Immature natural killer cell (primary cell): ENCODE data around the gene LRRC4C. TPM values are rescaled to one million over a fixed set of nuclear protein-coding genes. Genes with fewer than 3 reads are reported as not detected.

ENCODE experiments used
- DNase-seq, 3 donors: peaks; one replicate each; pipeline ENCODE4 v3.0.0; 2022; ENCODE audit warnings: mixed read lengths in 1 of 3
- H3K27ac Mint-ChIP-seq, 6 donors: one replicate each; pipeline ENCODE4 v1.8.0; 2020; ENCODE audit warnings: mixed read lengths in 6 of 6, mild to moderate bottlenecking in 5 of 6, inconsistent platforms in 4 of 6, moderate library complexity in 3 of 6
- H3K27me3 Mint-ChIP-seq, 3 donors: one replicate each; pipeline ENCODE4 v1.8.0; 2020 to 2021; ENCODE audit warnings: low read depth in 3 of 3, mild to moderate bottlenecking in 3 of 3, mixed read lengths in 3 of 3, moderate library complexity in 3 of 3, inconsistent platforms in 1 of 3
- H3K36me3 Mint-ChIP-seq, 3 donors: one replicate each; pipeline ENCODE4 v1.8.0; 2020; ENCODE audit warnings: mixed read lengths in 3 of 3, inconsistent platforms in 2 of 3, mild to moderate bottlenecking in 2 of 3
- H3K4me1 Mint-ChIP-seq, 2 donors: one replicate each; pipeline ENCODE4 v1.8.0; 2020; ENCODE audit warnings: inconsistent platforms in 2 of 2, mild to moderate bottlenecking in 2 of 2, mixed read lengths in 2 of 2, moderate library complexity in 1 of 2
- H3K4me3 Mint-ChIP-seq, 5 donors: one replicate each; pipeline ENCODE4 v1.8.0; 2020; ENCODE audit warnings: mild to moderate bottlenecking in 5 of 5, mixed read lengths in 5 of 5, inconsistent platforms in 3 of 5, moderate library complexity in 3 of 5
- H3K9me3 Mint-ChIP-seq, 6 donors: one replicate each; pipeline ENCODE4 v1.8.0; 2020; ENCODE audit warnings: mild to moderate bottlenecking in 6 of 6, mixed read lengths in 6 of 6, inconsistent platforms in 4 of 6, moderate library complexity in 3 of 6
- polyA plus RNA-seq, 3 donors: library from polyadenylated mRNA; unstranded; fragments of 300-500 nt; fragmentation: Illumina TruSeq; gene quantifications; one replicate each; pipeline ENCODE4 v1.2.3, GENCODE V29; 2021

Gene LRRC4C
- not detected for polyA plus RNA-seq

DNA sequence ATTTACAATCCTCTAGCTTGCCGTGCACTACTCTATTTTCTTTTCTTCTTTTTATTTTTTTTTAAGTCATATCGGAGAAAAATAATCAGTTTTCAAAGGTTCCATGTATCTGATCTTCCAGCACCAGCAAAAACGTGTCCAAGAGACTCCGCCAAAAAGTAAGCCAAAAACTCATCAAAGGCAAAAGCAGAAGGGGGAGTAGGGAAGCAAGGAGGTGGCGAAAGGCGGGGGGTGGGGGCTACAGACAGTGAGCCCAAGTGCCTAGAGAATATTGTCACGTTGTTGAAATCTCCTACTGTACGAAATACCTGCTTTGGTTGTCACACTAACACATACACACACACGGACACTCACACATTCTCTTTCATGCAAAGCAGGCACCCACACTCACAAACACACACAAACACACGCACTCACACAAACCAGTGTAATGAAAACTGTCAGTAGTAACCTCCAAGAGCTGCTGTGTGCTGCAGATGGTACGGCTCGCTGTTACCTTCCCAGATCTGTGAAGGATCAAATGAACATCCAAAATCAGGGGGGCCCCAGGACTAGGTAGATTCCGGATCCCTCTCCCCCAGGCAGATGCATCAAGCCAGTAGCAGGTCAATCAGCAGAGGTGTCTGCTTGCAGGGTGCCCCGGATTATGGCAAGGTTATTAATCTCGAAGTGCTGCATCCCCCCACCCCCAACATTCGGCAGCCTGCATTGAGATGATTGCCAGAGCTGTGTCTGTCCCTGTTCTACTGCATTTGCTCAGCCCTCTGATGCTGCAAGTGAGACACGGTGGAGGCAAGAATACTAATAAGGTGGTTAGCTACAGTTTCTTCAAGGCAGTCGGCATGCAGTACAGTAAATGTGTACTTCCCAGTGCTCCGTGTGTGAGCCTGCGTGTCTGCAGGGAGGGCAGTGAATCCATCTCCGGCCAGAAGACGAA lies at the start of gene LRRC4C:
Gene LRRC4C, minus strand, starts transcription at position 188 of the 937 bp plus-strand sequence.
- no peaks in the 10 kb centered on the region for H3K36me3 Mint-ChIP-seq
- H3K4me3 Mint-ChIP-seq: no peak within 1 kb of the TSS
- DNase-seq: no peak
- peaks cover 0 to 2% (median 0%) of the 10 kb centered on the region in 3 donors for H3K27me3 Mint-ChIP-seq
- H3K27ac Mint-ChIP-seq: no peak within 1 kb of the TSS
- H3K4me1 Mint-ChIP-seq: no peaks in the 10 kb centered on the region
- H3K9me3 Mint-ChIP-seq: peaks cover 1 to 31% (median 10%) of the 10 kb centered on the region in 6 donors

DNA sequence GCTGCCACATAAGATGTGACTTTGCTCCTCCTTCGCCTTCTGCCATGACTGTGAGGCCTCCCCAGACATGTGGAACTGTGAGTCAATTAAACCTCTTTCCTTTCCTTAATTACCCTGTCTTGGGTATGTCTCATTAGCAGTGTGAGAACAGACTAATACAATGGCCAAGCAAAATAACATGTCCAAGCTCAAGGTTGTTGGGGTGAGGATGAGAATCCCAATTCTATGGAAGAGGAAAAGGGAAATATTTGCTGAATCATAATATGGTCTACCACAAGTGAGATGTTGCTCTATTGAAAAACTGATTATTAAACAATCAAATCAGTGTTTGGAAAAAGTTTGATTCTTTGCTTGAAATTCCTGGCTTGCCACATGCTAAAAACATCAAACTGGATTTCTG lies 48.7 kb upstream of the LRRC4C start:
- Mint-ChIP-seq H3K36me3 (no peaks in the 10 kb centered on the region), H3K27me3 (peaks cover 0 to 1% (median 0%) of the 10 kb centered on the region in 3 donors), H3K4me3 (no peak overlapping the region), H3K27ac (no peak overlapping the region), H3K4me1 (no peaks in the 10 kb centered on the region), H3K9me3 (peaks cover 8 to 36% (median 19%) of the 10 kb centered on the region in 6 donors)
- DNase-seq: no peak

DNA sequence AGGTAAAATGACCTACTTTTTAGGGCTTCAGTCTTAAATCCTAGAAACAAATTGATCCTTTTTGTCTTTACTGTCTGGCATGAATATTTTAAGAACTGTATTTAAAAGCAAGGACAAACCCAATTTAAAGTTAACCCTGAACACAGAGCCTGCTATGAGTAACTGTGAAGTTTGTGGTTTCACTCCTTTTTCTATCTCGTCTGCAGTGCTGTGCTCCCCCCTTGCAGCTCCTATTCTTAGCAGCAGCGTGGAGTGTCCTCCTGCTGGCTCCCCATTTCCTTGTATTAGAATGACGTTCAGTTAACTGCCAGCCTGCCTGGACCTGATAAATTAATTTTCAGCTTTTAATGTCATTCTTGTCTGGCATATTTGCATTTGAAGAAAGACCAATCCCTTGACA lies 40.0 kb upstream of the LRRC4C start:
- Mint-ChIP-seq H3K4me3 (no peak overlapping the region), H3K4me1 (peaks cover 0 to 1% of the 10 kb centered on the region in 2 donors), H3K27ac (no peak overlapping the region), H3K9me3 (peaks cover 5 to 59% (median 18%) of the 10 kb centered on the region in 6 donors), H3K36me3 (peaks cover 0 to 4% (median 0%) of the 10 kb centered on the region in 3 donors), H3K27me3 (peaks cover 0 to 2% (median 0%) of the 10 kb centered on the region in 3 donors)
- no peak for DNase-seq

DNA sequence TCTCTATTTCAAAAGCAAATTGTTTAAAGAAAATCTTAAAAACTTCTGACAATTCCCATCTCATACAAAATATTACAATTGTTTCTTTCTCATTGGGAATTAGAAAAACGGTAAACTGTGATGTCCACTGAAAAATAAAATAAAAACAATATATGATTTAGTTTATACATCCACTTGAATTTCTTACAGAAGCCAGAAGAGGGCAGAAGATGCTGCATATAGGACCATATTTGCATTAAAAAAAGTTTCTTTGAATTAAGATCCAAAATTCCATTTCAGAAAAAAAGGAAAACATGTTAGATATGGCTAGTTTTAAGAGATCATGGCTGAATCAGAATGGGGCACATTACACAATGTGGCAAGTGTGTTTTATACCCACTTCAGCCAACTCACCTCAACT lies 39.3 kb upstream of the LRRC4C start:
- H3K9me3 Mint-ChIP-seq: peaks cover 2 to 55% (median 19%) of the 10 kb centered on the region in 6 donors
- H3K27me3 Mint-ChIP-seq: peaks cover 0 to 2% (median 0%) of the 10 kb centered on the region in 3 donors
- H3K36me3 Mint-ChIP-seq: peaks cover 0 to 4% (median 0%) of the 10 kb centered on the region in 3 donors
- peaks cover 0 to 1% of the 10 kb centered on the region in 2 donors for H3K4me1 Mint-ChIP-seq
- no peak overlapping the region for H3K4me3 Mint-ChIP-seq
- no peak overlapping the region for H3K27ac Mint-ChIP-seq
- DNase-seq: no peak

DNA sequence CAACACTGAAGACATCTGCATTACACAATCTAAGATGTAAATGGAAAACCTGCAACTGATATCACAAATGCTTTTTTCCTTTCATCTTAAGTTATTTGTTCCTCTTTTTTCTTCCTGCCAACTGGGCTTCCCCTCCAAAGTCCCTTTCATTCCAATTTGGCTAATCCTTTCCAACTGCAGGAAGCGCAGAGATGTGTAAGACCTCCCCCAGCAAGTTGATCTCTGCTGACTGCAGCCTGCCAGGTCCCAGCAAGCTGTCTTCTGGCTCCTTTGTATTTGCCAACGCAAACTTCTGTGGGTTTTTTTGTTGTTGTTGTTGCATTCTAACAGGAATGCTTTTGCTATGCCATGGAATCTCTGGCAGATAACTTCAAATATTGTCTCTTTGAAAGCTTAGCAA lies 38.5 kb upstream of the LRRC4C start:
- DNase-seq: no peak
- Mint-ChIP-seq H3K9me3 (peaks cover 4 to 48% (median 16%) of the 10 kb centered on the region in 6 donors), H3K36me3 (peaks cover 0 to 4% (median 0%) of the 10 kb centered on the region in 3 donors), H3K4me1 (peaks cover 0 to 1% of the 10 kb centered on the region in 2 donors), H3K4me3 (no peak overlapping the region), H3K27ac (no peak overlapping the region), H3K27me3 (peaks cover 0 to 2% (median 0%) of the 10 kb centered on the region in 3 donors)

DNA sequence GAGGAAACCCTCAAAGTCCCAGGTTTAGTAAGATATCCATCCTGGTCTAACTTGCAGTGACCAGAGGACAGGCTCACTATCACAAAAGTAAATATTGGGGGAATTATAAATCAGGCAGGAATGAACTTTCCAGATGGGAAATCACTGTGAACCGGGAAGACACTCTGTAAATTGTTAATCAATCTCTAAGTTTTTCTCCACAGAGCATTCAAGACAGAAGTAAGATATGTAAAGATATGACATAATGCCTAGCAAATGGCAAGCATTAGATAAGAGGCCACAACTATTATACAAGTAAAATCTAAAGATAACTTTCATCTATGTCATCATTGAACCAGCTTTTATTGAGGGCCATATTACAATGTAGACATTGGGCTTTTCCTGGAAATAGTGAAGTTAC lies 35.3 kb upstream of the LRRC4C start:
- Mint-ChIP-seq H3K27me3 (no peaks in the 10 kb centered on the region), H3K4me1 (peaks cover 0 to under 1% of the 10 kb centered on the region in 2 donors), H3K9me3 (peaks cover 9 to 48% (median 14%) of the 10 kb centered on the region in 6 donors), H3K36me3 (peaks cover 0 to 7% (median 0%) of the 10 kb centered on the region in 3 donors), H3K27ac (no peak overlapping the region), H3K4me3 (no peak overlapping the region)
- DNase-seq: no peak

DNA sequence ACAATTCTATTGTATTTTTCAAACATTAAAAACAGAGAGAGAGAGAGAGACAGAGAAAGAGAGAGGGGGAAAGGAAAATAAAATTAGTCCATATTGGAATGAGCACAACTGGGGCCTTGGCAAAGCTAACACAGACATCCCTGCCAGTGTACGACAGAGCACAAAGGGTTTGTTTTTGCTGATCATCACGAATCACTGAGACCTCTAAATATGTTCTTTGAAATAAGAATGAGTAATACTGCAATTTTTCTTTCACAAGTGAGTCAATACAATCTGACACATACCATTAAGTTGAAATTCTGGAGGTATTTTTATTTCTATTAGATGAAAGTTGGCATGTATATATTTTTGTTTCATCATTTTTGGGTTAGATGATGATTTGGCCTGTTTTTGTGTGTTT lies 27.0 kb upstream of the LRRC4C start:
- Mint-ChIP-seq H3K4me3 (no peak overlapping the region), H3K27ac (no peak overlapping the region), H3K9me3 (peaks cover 5 to 54% (median 20%) of the 10 kb centered on the region in 6 donors), H3K36me3 (peaks cover 0 to under 1% (median 0%) of the 10 kb centered on the region in 3 donors), H3K27me3 (no peaks in the 10 kb centered on the region), H3K4me1 (no peaks in the 10 kb centered on the region)
- no peak for DNase-seq

DNA sequence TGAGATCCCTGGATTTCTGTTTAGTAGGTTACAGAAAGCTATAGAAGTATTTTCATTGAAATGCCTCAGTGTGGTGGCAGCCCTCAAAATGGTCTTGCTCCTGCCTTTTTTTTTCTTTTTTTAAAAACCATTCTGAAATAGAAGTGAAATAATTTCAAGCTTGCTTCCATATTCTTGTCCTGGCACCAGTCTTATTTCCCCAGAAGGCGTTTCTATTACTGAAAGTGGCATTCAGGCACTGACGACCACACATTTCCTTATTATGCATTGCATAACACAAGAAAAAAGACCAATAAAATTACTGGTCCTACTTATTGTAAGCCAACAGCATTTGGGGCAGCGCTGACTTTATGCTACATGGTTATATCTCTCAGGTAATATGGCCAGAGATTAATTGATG lies 24.5 kb upstream of the LRRC4C start:
- no peak for DNase-seq
- Mint-ChIP-seq H3K4me3 (no peak overlapping the region), H3K27me3 (no peaks in the 10 kb centered on the region), H3K4me1 (no peaks in the 10 kb centered on the region), H3K9me3 (peaks cover 4 to 36% (median 16%) of the 10 kb centered on the region in 6 donors), H3K27ac (no peak overlapping the region), H3K36me3 (no peaks in the 10 kb centered on the region)

DNA sequence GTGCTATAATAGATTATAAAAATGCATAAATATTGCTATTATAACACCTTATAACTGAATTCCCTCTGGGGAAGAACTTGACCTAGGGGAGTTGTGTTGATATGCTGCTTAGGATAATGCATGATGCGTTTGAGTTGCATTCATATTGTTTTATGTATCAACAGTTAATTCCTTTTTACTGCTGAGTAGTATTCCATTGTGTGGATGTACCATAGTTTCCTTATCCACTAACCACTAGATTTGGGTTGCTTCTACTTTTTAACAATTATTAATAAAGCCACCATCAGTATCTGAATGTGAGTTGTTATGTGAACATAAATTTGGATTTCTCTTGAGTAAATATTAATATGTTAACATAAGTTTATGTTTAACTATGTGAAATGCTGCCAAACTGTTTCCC lies 19.7 kb upstream of the LRRC4C start:
- Mint-ChIP-seq H3K4me1 (no peaks in the 10 kb centered on the region), H3K27me3 (no peaks in the 10 kb centered on the region), H3K36me3 (peaks cover 0 to 3% (median 0%) of the 10 kb centered on the region in 3 donors)

DNA sequence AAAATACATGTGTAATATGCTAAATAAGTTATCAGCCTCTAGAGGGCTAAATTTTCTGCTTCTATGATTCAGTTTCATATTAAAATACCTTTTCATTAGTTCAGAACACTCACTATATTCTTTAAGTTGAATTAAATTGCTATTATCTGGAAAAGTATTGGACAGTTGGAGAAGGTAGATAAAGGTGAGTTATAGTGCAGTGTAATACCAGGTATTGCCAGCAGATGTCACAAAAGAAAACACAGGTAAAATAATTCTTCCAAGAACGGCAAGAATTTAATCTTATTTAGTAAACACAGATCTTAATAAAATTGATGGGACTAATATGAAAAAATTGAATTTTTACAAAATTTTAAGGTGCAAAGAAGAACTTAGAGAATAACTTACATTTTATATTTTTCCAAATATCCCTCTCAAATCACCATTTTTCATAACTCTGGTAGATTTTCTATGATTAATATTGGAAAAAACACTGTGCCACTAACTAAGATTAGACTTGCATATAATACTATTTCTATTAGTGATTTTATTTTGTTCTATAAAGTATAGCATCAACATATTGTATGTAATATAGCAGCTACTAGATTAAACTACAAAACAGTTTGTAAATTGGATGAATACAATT lies 1.7 kb upstream of the LRRC4C start:
- H3K4me3 Mint-ChIP-seq: no peak overlapping the region
- peaks cover 0 to 2% (median 0%) of the 10 kb centered on the region in 3 donors for H3K27me3 Mint-ChIP-seq
- H3K4me1 Mint-ChIP-seq: no peaks in the 10 kb centered on the region
- no peak overlapping the region for H3K27ac Mint-ChIP-seq
- no peaks in the 10 kb centered on the region for H3K36me3 Mint-ChIP-seq
- DNase-seq: no peak
- peaks cover 1 to 39% (median 8%) of the 10 kb centered on the region in 6 donors for H3K9me3 Mint-ChIP-seq

More for the DNA sequence above, 19.7 kb upstream of the LRRC4C start:
- no peak overlapping the region for H3K4me3 Mint-ChIP-seq
- H3K9me3 Mint-ChIP-seq: peaks cover 7 to 31% (median 19%) of the 10 kb centered on the region in 6 donors
- DNase-seq: no peak
- no peak overlapping the region for H3K27ac Mint-ChIP-seq

DNA sequence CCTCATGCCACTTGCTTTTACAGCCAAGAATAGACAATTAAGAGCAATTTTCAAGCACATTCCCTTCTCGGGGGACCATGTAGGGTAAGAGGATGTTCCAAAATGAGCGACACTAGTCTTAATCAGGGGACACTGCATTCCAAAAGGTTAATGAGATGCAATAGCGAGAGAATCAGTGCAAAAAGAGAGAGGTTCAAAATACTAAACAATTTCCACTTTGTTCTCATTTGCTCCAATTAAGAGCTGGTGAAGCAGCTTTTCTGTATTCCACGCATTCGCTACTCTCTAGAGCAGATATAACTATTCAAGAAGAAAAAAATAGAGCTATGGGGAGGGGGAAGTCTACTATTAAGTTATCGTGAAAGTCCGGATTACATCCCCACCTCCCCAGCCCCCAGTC lies 811 bp downstream of the LRRC4C start:
- no peaks in the 10 kb centered on the region for H3K4me1 Mint-ChIP-seq
- H3K27ac Mint-ChIP-seq: no peak overlapping the region
- peaks cover 0 to 27% (median 8%) of the 10 kb centered on the region in 6 donors for H3K9me3 Mint-ChIP-seq
- H3K36me3 Mint-ChIP-seq: no peaks in the 10 kb centered on the region
- no peak for DNase-seq
- no peaks in the 10 kb centered on the region for H3K27me3 Mint-ChIP-seq
- H3K4me3 Mint-ChIP-seq: no peak overlapping the region

DNA sequence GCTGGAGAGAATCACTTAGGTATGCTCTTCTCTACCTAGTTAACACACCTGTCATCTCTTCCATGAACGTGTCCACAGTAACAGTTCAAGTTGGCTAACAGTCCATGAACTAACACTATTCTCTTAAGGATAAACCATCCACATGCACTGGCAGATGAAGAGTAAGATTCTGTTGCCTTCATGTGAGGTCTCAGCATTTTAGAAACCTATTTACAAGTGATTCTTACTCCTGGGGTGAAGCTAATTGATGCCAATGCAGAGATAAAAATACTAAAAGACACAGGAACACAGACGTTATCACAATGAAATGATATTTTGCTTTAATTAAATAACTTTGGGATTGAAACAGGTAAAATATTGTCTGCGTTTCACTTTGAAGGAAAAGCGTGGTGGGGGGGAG lies 1.3 kb downstream of the LRRC4C start:
- no peaks in the 10 kb centered on the region for H3K4me1 Mint-ChIP-seq
- H3K36me3 Mint-ChIP-seq: no peaks in the 10 kb centered on the region

DNA sequence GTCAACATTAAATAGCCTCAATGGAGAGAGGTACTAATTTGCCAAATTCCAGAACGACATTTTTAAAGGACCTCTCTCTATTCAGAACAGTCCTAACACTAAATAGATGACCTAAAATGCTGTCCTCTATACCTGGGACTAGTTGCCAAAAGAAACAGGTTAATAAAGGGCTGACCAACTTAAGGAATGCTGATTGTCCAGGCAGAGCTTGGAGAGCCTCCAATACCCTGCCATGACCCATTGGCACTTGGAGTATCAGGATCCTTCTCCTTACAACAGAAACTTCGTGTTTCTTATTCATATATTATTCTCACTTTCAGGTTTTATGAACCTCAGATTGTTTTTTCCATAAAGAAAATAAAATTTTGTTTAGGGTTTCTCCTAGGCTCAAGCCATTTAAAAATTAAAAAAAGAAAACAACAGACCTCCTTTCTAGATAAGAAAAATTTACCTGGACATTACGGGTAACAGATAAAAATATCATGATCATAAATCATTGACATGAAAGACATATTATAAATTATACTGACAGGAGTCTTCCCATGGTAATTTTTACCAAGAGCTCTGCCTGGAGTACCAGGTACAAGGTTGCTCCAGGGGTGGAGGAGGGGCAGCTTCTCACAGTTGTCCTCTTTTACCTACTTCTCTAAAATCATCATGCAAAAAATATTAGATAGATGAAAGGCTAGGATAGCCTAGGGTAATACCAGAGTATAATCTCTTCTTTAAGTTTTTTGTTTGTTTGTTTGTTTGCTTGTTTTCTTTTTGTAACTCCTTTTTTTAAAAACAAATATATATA lies 2.0 kb downstream of the LRRC4C start:
- DNase-seq: no peak
- H3K4me3 Mint-ChIP-seq: no peak overlapping the region
- H3K9me3 Mint-ChIP-seq: peaks cover 0 to 24% (median 6%) of the 10 kb centered on the region in 6 donors
- H3K27me3 Mint-ChIP-seq: no peaks in the 10 kb centered on the region
- no peaks in the 10 kb centered on the region for H3K4me1 Mint-ChIP-seq
- H3K27ac Mint-ChIP-seq: no peak overlapping the region
- no peaks in the 10 kb centered on the region for H3K36me3 Mint-ChIP-seq

More for the DNA sequence above, 1.3 kb downstream of the LRRC4C start:
- no peak for DNase-seq
- peaks cover 0 to 27% (median 7%) of the 10 kb centered on the region in 6 donors for H3K9me3 Mint-ChIP-seq
- no peak overlapping the region for H3K27ac Mint-ChIP-seq
- H3K27me3 Mint-ChIP-seq: no peaks in the 10 kb centered on the region
- H3K4me3 Mint-ChIP-seq: no peak overlapping the region
